Measurements from ENCODE around the gene NUTF2.

The NUTF2 gene

DNA sequence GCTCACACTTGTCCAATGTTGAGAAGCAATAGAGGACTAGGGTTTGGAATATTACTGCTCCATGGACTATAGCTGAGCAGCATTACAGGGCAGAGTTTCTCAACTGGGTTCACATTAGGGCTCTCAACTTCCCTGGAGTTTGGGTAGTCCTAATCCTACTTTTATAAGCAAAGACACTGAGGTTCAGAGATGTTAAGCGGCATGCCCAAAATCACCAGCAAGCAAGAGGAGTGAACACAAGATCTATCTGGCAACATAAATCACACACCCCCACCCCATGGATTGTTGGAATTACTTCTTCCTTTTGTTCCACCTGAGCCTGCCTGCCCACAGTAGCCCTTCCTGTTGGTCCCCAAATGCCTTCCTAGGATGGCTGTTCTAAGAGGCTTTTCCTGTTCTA lies 34.8 kb upstream of the NUTF2 start:
- no peak for TF ChIP-seq EZH2 (IDR thresholded peaks at IDR 0.05; ENCODE audit: borderline replicate concordance, low read length)
- TF ChIP-seq, protein P1, sequence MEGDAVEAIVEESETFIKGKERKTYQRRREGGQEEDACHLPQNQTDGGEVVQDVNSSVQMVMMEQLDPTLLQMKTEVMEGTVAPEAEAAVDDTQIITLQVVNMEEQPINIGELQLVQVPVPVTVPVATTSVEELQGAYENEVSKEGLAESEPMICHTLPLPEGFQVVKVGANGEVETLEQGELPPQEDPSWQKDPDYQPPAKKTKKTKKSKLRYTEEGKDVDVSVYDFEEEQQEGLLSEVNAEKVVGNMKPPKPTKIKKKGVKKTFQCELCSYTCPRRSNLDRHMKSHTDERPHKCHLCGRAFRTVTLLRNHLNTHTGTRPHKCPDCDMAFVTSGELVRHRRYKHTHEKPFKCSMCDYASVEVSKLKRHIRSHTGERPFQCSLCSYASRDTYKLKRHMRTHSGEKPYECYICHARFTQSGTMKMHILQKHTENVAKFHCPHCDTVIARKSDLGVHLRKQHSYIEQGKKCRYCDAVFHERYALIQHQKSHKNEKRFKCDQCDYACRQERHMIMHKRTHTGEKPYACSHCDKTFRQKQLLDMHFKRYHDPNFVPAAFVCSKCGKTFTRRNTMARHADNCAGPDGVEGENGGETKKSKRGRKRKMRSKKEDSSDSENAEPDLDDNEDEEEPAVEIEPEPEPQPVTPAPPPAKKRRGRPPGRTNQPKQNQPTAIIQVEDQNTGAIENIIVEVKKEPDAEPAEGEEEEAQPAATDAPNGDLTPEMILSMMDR (IDR thresholded peaks at IDR 0.05; ENCODE audit: low read length), result no peak
- no peaks in the 10 kb centered on the region for H3K9me3 ChIP-seq (ENCODE audit: low read length)
- peaks cover 9% of the 10 kb centered on the region for H3K4me1 ChIP-seq (ENCODE audit: insufficient read depth, low read length, severe bottlenecking)
- H3K79me2 ChIP-seq (ENCODE audit: insufficient read depth, low read length), result no peaks in the 10 kb centered on the region
- H2AFZ ChIP-seq (ENCODE audit: low read length), result no peak overlapping the region
- no peak overlapping the region for H3K4me3 ChIP-seq (ENCODE audit: low read depth, low read length, poor library complexity, severe bottlenecking)
- no peak overlapping the region for H3K4me2 ChIP-seq (ENCODE audit: low read length)
- H3F3A ChIP-seq (ENCODE audit: insufficient read depth, low read length), result no peaks in the 10 kb centered on the region
- H3K27ac ChIP-seq (ENCODE audit: low read depth, low read length, poor library complexity, severe bottlenecking), result no peak overlapping the region
- H4K20me1 ChIP-seq (ENCODE audit: insufficient read depth, low read length), result no peaks in the 10 kb centered on the region
- no peak overlapping the region for H3K9ac ChIP-seq (ENCODE audit: low read length)
- no peaks in the 10 kb centered on the region for H3K27me3 ChIP-seq (ENCODE audit: insufficient read depth, low read length)
- H3K36me3 ChIP-seq (ENCODE audit: insufficient read depth, low read length), result no peaks in the 10 kb centered on the region
- H3K9me2 ChIP-seq (ENCODE audit: low read depth, low read length), result no peaks in the 10 kb centered on the region

DNA sequence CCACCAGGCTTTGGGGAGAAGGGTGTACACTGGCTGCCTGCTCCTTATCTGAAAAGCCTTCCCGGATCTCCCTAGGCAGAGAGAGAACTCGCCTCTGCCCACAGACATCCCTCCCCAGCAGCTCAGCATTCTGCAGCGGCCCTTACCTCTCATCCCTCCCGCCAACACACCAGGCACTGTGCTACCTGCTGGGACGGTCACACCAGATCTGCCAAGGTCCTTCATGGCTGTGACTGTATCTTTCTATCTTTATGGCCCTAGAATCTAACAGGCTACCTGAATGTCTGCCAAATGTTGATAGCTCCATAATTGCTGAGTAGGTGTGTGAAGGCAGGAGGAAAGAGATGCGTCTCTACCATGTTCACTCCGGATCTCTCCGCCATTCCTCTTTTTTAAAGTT lies 32.2 kb upstream of the NUTF2 start:
- no peak overlapping the region for H2AFZ ChIP-seq (ENCODE audit: low read length)
- no peaks in the 10 kb centered on the region for H4K20me1 ChIP-seq (ENCODE audit: insufficient read depth, low read length)
- TF ChIP-seq EZH2 (IDR thresholded peaks at IDR 0.05; ENCODE audit: borderline replicate concordance, low read length), result no peak
- TF ChIP-seq, protein P1 (IDR thresholded peaks at IDR 0.05; ENCODE audit: low read length), result no peak
- peaks cover 5% of the 10 kb centered on the region for H3K4me1 ChIP-seq (ENCODE audit: insufficient read depth, low read length, severe bottlenecking)
- H3K4me3 ChIP-seq (ENCODE audit: low read depth, low read length, poor library complexity, severe bottlenecking), result no peak overlapping the region
- no peak overlapping the region for H3K27ac ChIP-seq (ENCODE audit: low read depth, low read length, poor library complexity, severe bottlenecking)
- H3K27me3 ChIP-seq (ENCODE audit: insufficient read depth, low read length), result no peaks in the 10 kb centered on the region
- no peaks in the 10 kb centered on the region for H3K9me2 ChIP-seq (ENCODE audit: low read depth, low read length)
- no peaks in the 10 kb centered on the region for H3K79me2 ChIP-seq (ENCODE audit: insufficient read depth, low read length)
- no peak overlapping the region for H3K9ac ChIP-seq (ENCODE audit: low read length)
- H3K4me2 ChIP-seq (ENCODE audit: low read length), result no peak overlapping the region
- H3K36me3 ChIP-seq (ENCODE audit: insufficient read depth, low read length), result no peaks in the 10 kb centered on the region
- no peaks in the 10 kb centered on the region for H3F3A ChIP-seq (ENCODE audit: insufficient read depth, low read length)
- H3K9me3 ChIP-seq (ENCODE audit: low read length), result no peaks in the 10 kb centered on the region

DNA sequence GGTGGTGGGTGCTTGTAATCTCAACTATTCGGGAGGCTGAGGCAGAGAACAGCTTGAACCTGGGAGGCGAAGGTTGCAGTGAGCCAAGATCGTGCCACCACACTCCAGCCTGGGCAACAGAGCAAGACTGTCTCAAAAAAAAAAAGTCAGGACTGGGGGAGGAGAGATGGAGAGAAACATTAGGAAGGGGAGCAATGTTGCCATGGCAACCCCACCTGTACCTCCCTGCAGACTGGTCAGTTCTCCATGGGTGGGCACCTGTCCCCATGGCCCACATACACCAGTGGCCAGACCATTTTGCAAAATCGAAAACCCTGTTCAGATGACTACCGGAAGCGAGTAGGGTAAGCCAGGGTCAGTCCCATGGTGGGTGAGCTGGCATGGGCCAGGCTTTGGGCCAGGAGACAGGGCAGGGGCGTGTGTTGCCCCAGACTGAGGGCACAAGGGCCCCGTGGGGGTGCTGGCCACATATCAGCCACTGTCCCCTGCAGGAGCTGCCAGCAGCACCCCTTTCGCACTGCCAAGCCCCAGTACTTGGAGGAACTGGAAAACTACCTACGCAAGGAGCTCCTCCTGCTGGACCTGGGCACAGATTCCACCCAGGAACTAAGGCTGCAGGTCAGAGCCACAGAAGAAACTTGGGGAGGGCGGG lies 26.0 kb upstream of the NUTF2 start:
- TF ChIP-seq EZH2 (IDR thresholded peaks at IDR 0.05; ENCODE audit: borderline replicate concordance, low read length), result no peak
- TF ChIP-seq, protein P1 (IDR thresholded peaks at IDR 0.05; ENCODE audit: low read length), result no peak

More for the DNA sequence above, 26.0 kb upstream of the NUTF2 start:
- H3K4me3 ChIP-seq (ENCODE audit: low read depth, low read length, poor library complexity, severe bottlenecking), result no peak overlapping the region
- no peak overlapping the region for H3K4me2 ChIP-seq (ENCODE audit: low read length)
- no peaks in the 10 kb centered on the region for H4K20me1 ChIP-seq (ENCODE audit: insufficient read depth, low read length)
- H3K9me2 ChIP-seq (ENCODE audit: low read depth, low read length), result no peaks in the 10 kb centered on the region
- H3K79me2 ChIP-seq (ENCODE audit: insufficient read depth, low read length), result no peaks in the 10 kb centered on the region
- no peaks in the 10 kb centered on the region for H3K27me3 ChIP-seq (ENCODE audit: insufficient read depth, low read length)
- no peak overlapping the region for H3K27ac ChIP-seq (ENCODE audit: low read depth, low read length, poor library complexity, severe bottlenecking)
- H3K9me3 ChIP-seq (ENCODE audit: low read length), result no peaks in the 10 kb centered on the region
- no peaks in the 10 kb centered on the region for H3F3A ChIP-seq (ENCODE audit: insufficient read depth, low read length)
- H3K4me1 ChIP-seq (ENCODE audit: insufficient read depth, low read length, severe bottlenecking), result peaks cover 11% of the 10 kb centered on the region
- H3K36me3 ChIP-seq (ENCODE audit: insufficient read depth, low read length), result no peaks in the 10 kb centered on the region
- H2AFZ ChIP-seq (ENCODE audit: low read length), result no peak overlapping the region
- H3K9ac ChIP-seq (ENCODE audit: low read length), result no peak overlapping the region

All from OCI-LY1 (cell line).